OCI-M2 (cell line): ENCODE results near the gene CPOX.
A peak's percentile ranks its signal among the peaks of the same experiment; 100 is the strongest.

ENCODE experiments used
- DNase-seq: peaks from one replicate; lab custom pipeline; 2025; ENCODE audit not compliant: unreplicated experiment; lab: John Stamatoyannopoulos, UW

Gene CPOX

GRCh38 chr3:98596541-98597500, 3.4 kb upstream of the CPOX start:
- no peak for DNase-seq

GRCh38 chr3:98596087-98596486, 2.7 kb upstream of the CPOX start:
- no peak for DNase-seq

GRCh38 chr3:98594628-98595324, 1.4 kb upstream of the CPOX start:
- no peak for DNase-seq

DNA sequence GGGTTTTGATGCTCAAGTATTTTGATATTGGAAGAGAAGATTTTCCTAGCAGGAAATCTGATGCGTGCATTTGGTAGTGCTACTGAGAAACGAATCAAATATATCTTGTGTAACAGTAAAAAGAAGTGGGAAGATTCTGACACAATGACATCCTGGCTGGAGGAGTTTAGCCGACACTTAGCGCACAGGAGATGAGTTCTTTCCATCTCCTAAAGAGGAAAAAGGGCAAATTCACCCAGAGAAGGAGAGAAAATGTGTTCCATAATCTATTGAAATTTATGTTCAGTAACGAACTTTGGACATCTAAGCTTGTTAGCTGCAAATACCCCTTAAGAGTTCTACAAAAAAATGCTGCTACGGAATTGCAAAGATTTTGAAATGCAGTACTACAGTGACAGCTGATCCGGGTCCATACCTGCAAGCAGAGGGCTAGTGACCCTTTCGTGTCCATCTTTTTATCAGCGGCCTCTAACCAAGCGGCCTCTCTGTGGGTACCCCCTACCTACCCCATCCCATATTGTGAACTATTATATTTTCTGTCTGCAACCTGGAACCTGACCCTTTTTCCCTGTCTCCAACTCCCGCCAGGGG, 971 bp downstream of the CPOX start:
- DNase-seq, result no peak

- no peak for DNase-seq
Measured at GRCh38 chr3:98589331-98590036, 3.9 kb downstream of the CPOX start.

- DNase-seq, result no peak
Measured at GRCh38 chr3:98588065-98588464, 5.3 kb downstream of the CPOX start.

DNA sequence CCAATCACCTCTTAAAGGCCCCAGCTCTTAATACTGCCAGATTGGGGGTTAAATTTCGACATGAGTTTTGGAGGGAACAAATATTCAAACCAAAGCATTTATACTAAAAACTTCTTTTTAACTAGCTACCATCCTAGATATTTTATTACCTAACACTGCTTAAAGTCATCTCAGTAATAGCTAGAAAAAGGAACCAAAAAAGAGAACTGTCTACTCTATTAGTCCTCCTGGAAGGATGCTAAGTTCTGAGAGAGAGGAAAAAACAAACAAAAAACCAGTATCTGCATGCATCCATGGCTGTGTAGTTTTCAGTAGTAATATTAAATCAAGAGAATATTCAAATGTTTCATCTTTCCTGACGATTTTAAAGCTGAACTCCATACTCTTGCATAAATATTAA, 5.8 kb downstream of the CPOX start:
- no peak for DNase-seq

DNA sequence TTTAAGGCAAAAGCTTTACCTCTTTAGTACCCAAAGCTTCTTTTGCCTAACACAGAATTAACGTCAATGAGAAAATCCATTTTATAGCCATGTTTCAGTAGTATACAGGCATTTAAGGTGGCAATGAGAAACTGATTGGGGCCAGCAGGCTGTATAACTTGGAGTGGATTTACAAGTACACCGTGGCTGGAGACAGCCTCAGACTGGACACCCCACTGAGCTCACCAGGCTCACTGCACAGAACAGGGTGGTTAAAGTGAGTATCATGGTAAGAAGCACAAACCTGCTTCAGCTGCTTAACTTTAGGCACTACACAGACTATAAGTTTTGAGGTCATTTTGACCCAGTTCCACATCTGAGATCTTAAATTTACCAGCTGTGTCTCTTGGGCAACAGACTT, 8.9 kb downstream of the CPOX start:
- no peak for DNase-seq

- peak; percentile 61 for DNase-seq
Measured at GRCh38 chr3:98583766-98584165, 9.6 kb downstream of the CPOX start.

GRCh38 chr3:98582042-98582441, 11.4 kb downstream of the CPOX start:
- no peak for DNase-seq

GRCh38 chr3:98581474-98581873, 11.9 kb downstream of the CPOX start:
- DNase-seq, result no peak

DNA sequence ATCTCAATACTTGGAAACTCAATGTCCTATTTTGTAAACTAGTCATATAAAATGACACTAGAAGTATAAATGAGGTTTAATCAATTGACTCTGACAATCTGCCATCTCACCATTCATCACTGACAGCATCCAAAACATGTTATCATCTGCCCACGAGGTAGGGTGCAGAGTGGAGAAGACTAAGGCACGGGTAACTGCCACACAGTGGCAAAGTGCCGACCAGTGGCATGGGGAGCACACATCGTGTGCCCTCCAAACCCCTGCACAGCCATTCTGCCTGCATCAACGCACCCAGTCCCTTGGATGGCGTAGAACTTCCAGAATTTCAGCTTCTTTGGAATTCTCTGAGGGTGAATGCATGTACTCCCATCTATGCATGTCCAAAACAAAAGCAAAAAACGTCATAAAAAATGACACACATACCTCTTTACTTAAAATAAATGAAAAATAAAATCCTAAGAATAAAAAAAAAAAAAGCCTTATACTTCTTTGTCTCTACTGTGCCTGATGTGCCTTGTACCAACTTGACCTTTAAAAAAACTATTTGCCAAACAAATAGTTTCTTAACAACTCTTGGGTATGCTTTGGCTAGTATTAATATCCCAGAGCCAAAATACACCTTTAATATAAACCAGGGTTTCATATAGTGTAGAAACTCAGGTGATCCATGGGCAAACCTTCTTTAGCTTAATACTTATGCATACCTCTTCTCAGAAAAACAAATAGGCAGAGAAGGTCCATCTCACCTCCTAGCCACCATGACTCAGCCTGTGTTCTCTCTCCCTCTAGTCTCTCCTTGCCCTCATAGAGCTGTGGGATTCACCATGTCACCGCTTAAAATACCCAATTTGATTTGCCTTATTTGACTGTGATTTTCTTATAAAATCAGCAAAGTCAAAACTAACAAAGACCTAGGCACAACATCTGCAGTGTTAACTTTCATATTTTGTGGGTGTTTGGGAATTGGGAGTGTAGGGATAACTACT, 12.7 kb downstream of the CPOX start:
- DNase-seq, result no peak

DNA sequence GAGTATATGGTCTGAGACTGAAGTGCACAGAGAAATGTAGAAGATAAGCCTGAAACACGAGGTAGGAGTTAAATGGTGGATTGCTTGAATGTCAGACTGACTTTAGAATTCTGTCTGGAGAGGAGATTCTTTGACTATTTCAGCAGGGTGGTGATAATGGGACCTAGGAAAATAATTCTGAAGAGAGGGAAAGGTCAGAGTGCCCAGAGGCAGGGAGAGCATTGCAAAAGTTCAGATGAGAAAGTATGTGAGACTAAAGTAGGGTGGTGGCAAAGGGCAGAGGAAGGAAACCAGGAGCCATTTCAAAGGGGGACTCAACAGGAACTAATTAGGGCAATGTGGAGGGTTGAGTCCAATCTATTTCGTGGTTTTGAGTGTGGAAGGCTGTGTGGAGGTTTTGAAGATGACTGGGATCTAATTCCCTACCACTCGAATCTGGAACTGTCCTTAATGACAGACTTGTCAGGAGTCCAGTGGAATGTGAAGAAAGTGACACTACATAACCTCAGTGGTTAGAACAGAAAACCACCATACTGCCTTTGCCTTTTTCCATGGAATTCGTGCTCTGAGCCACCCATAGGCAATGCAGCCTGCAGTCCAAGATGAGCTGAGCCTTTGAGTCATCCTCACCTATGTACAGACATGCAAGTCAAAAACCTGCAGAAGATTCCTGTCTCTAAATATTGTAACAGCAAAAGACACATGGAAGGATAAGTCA, 16.1 kb downstream of the CPOX start:
- no peak for DNase-seq

GRCh38 chr3:98574132-98574531, 19.3 kb downstream of the CPOX start:
- DNase-seq, result no peak

DNA sequence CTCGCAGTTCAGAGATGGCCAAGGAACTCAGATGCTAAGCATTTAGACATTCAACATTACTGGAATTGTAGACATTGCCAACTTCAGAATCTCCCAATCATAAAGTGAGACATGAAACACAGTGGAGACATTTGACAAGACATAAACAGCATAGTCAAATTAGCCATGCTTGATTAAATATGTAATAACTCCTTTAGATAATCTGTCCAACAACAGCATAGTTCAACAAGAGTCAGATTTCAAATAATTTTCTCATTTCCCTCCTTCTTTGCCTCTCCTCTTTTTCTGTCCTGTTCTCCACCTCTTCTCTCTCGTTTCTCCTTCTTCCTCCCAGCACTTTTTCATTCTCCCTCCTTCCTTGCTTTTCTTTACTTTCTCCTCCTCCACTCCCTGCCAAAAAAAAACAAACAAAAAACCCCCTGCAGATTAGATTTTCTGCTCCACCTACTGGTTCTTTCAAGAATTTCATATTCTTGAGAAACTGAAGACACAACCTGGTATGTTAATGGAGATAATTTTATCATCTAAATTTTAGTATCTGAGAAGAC, 20.2 kb downstream of the CPOX start:
- DNase-seq, result no peak

GRCh38 chr3:98568402-98568801, 25.0 kb downstream of the CPOX start:
- no peak for DNase-seq

- no peak for DNase-seq
Measured at GRCh38 chr3:98567666-98568270, 25.6 kb downstream of the CPOX start.

- DNase-seq, result no peak
Measured at GRCh38 chr3:98565843-98566242, 27.6 kb downstream of the CPOX start.

- no peak for DNase-seq
Measured at GRCh38 chr3:98565237-98565643, 28.2 kb downstream of the CPOX start.
